Parathyroid adenoma (tissue), 2 donors: ENCODE measurements around the gene AIF1L.
A peak's percentile ranks its signal among the peaks of the same experiment; 100 is the strongest.

Source experiments
- H2AFZ ChIP-seq: fragments of 300-600 bp; sonication (generic); one replicate; pipeline ENCODE4 v1.7.0; 2017; ENCODE audit warnings: antibody characterized with exemption, mild to moderate bottlenecking
- H3K27ac ChIP-seq: fragments of 300-600 bp; sonication (generic); one replicate; pipeline ENCODE4 v1.7.0; 2017
- H3K27me3 ChIP-seq: fragments of 300-600 bp; sonication (generic); one replicate; pipeline ENCODE4 v1.7.0; 2017; ENCODE audit warnings: low read length; ENCODE audit not compliant: control insufficient read depth, insufficient read depth
- H3K36me3 ChIP-seq: fragments of 300-600 bp; sonication (generic); one replicate; pipeline ENCODE4 v1.7.0; 2017; ENCODE audit warnings: low read length; ENCODE audit not compliant: control insufficient read depth, insufficient read depth
- H3K4me1 ChIP-seq: fragments of 300-600 bp; sonication (generic); one replicate; pipeline ENCODE4 v1.7.0; 2017; ENCODE audit warnings: control low read depth
- H3K4me2 ChIP-seq: fragments of 300-600 bp; sonication (generic); one replicate; pipeline ENCODE4 v1.7.0; 2017; ENCODE audit warnings: low read length
- H3K4me3 ChIP-seq: fragments of 300-600 bp; sonication (generic); one replicate; pipeline ENCODE4 v1.7.0; 2017; ENCODE audit warnings: low read depth, low read length
- H3K79me2 ChIP-seq: fragments of 300-600 bp; sonication (generic); one replicate; pipeline ENCODE4 v1.7.0; 2017; ENCODE audit warnings: control low read depth
- H3K9ac ChIP-seq: fragments of 300-600 bp; sonication (generic); one replicate; pipeline ENCODE4 v1.7.0; 2017; ENCODE audit warnings: mild to moderate bottlenecking
- H3K9me3 ChIP-seq: fragments of 300-600 bp; sonication (generic); one replicate; pipeline ENCODE4 v1.7.0; 2017; ENCODE audit warnings: low read length; ENCODE audit not compliant: control insufficient read depth
- TF ChIP-seq, protein P1 (sequence below): fragments of 300-600 bp; sonication (generic); IDR thresholded peaks from one replicate; pipeline ENCODE4 v1.7.0; 2017; ENCODE audit warnings: antibody characterized with exemption, mild to moderate bottlenecking
- donor health status: primary hyperparathyroidism.

AIF1L gene

DNA sequence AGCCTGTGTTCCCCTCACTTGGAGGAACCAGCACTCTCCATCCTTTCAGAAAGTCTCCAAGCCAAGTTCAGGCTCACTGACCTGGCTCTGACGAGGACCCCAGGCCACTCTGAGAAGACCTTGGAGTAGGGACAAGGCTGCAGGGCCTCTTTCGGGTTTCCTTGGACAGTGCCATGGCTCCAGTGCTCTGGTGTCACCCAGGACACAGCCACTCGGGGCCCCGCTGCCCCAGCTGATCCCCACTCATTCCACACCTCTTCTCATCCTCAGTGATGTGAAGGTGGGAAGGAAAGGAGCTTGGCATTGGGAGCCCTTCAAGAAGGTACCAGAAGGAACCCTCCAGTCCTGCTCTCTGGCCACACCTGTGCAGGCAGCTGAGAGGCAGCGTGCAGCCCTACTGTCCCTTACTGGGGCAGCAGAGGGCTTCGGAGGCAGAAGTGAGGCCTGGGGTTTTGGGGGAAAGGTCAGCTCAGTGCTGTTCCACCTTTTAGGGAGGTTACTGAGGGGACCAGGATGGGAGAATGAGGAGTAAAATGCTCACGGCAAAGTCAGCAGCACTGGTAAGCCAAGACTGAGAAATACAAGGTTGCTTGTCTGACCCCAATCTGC lies 24.4 kb downstream of the AIF1L start:
- peaks cover under 1% of the 10 kb centered on the region for H3K79me2 ChIP-seq
- no peak overlapping the region for H3K9ac ChIP-seq
- no peak overlapping the region for H3K4me2 ChIP-seq
- TF ChIP-seq, protein P1, sequence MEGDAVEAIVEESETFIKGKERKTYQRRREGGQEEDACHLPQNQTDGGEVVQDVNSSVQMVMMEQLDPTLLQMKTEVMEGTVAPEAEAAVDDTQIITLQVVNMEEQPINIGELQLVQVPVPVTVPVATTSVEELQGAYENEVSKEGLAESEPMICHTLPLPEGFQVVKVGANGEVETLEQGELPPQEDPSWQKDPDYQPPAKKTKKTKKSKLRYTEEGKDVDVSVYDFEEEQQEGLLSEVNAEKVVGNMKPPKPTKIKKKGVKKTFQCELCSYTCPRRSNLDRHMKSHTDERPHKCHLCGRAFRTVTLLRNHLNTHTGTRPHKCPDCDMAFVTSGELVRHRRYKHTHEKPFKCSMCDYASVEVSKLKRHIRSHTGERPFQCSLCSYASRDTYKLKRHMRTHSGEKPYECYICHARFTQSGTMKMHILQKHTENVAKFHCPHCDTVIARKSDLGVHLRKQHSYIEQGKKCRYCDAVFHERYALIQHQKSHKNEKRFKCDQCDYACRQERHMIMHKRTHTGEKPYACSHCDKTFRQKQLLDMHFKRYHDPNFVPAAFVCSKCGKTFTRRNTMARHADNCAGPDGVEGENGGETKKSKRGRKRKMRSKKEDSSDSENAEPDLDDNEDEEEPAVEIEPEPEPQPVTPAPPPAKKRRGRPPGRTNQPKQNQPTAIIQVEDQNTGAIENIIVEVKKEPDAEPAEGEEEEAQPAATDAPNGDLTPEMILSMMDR = no peak
- H3K36me3 ChIP-seq = no peaks in the 10 kb centered on the region
- H3K4me3 ChIP-seq = no peak overlapping the region
- H3K9me3 ChIP-seq = no peaks in the 10 kb centered on the region
- no peaks in the 10 kb centered on the region for H3K27me3 ChIP-seq
- H2AFZ ChIP-seq = no peak overlapping the region
- no peak overlapping the region for H3K27ac ChIP-seq
- no peaks in the 10 kb centered on the region for H3K4me1 ChIP-seq

DNA sequence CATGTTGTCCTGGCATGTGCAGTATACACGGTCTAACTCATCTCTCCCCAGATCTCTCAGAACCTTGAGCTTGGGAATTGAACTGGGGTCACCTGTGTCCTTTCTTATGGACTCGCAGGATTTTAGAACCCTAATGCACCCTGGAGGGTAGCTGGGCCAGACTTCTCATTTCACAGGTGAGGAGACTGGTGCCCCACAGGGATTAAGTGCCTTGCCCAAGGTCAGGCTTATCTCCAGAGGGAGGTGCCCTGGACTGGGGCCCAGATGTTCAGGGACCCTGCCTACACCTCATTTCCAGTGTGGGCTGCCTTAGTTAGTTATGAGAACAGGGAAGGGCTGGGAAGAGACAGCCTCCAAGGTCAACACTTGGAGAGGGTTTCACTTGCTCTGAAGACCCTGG lies 25.0 kb downstream of the AIF1L start:
- Histone ChIP-seq H3K4me1 (no peaks in the 10 kb centered on the region), H3K4me2 (no peak overlapping the region)

DNA sequence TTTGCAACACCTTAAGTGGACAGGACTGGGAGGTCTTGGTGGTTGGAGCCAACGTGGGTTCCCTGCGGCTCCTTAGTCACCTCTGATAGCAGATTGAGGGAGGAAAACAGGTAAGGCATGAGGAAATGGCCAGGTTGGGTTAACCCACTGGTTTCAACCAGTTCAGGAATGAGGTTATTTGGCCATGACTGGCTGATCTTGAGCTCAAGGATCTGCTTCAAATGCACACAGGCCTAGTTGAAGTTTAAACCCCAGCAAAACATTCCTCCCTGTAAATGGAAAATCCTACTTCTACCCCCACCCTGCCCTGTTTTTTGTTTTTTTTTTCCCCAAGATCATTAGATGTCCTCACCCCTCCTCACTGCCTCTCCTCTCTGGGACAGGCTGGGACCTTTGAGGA lies 25.8 kb downstream of the AIF1L start:
- Histone ChIP-seq H3K9me3 (no peaks in the 10 kb centered on the region), H3K27me3 (no peaks in the 10 kb centered on the region), H3K36me3 (no peaks in the 10 kb centered on the region), H3K79me2 (peaks cover 6% of the 10 kb centered on the region), H3K27ac (no peak overlapping the region), H3K9ac (no peak overlapping the region), H3K4me2 (no peak overlapping the region), H3K4me1 (no peaks in the 10 kb centered on the region), H3K4me3 (no peak overlapping the region), H2AFZ (no peak overlapping the region)
- TF ChIP-seq, protein P1 = no peak

More for the DNA sequence above, 25.0 kb downstream of the AIF1L start:
- Histone ChIP-seq H3K79me2 (peaks cover 6% of the 10 kb centered on the region), H3K9ac (no peak overlapping the region), H3K9me3 (no peaks in the 10 kb centered on the region), H3K36me3 (no peaks in the 10 kb centered on the region), H3K4me3 (no peak overlapping the region), H3K27ac (no peak overlapping the region), H2AFZ (no peak overlapping the region), H3K27me3 (no peaks in the 10 kb centered on the region)
- TF ChIP-seq, protein P1 = no peak

DNA sequence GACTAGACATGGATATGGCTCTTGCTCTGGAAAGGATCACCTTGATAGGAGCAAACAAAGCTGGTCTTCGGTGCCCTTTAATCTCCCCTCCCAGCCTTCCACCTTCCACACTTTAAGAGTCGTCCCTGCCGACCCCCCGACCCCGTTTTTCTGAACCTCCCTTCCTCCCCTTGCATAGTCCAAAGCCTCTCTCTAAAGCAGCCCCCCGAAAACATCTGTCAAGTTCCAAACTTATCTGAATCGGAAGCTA lies 28.6 kb downstream of the AIF1L start:
- TF ChIP-seq, protein P1 = no peak
- peak overlapping the region; percentile 82 for H2AFZ ChIP-seq
- H3K79me2 ChIP-seq = peaks cover 6% of the 10 kb centered on the region
- H3K36me3 ChIP-seq = no peaks in the 10 kb centered on the region
- peak overlapping the region; percentile 81 for H3K4me3 ChIP-seq
- no peaks in the 10 kb centered on the region for H3K9me3 ChIP-seq
- no peak overlapping the region for H3K9ac ChIP-seq
- no peaks in the 10 kb centered on the region for H3K4me1 ChIP-seq
- peak overlapping the region; percentile 38 for H3K27ac ChIP-seq
- peak overlapping the region; percentile 97 for H3K4me2 ChIP-seq
- no peaks in the 10 kb centered on the region for H3K27me3 ChIP-seq

DNA sequence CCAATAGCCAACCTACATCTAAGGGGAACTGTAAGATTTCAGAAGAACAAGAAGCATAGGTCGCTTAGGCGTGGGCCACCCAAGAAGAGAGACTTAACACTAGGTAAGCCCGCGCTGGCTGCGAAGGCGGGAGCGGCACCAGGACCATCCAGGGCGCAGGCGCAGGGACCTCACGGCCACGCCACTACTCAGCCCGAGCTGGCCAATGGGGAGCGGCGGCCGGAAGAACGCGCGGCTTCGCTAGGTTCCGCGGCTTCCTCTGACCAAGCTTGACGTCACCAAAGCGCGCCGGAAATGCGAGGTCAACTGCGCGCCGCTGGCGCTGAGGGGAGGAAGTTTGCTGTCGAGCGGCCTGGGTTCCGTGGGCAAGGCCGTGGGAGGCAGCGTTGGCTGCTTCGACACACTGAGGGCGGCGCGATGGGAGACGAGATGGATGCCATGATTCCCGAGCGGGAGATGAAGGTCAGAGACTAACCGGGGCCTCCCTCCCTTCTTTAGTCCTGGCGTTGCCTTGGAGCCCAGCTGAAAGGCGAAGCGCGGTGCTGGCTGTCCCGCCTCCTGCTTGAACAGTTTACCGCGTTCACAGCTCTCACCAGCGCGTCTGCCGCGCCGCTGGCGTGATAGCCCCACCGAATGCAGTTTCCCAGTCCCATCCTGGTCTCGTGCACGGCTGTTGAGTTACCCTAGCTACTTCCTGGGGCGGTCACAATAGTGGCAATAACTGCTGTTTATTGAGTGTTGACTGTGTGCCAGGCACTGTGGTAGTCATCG lies 29.1 kb downstream of the AIF1L start, which contains the start of gene NUP214:
Gene NUP214, plus strand, starts transcription at position 299 of the 771 bp plus-strand sequence. Its CDS starts 119 bp downstream, at position 418.
- Histone ChIP-seq H2AFZ (peak within 1 kb of the TSS; percentile 82), H3K4me1 (no peaks in the 10 kb centered on the region), H3K27me3 (no peaks in the 10 kb centered on the region), H3K9me3 (no peaks in the 10 kb centered on the region), H3K27ac (peak within 1 kb of the TSS; percentile 38), H3K79me2 (peaks cover 6% of the 10 kb centered on the region), H3K4me2 (peak within 1 kb of the TSS; percentile 97), H3K36me3 (no peaks in the 10 kb centered on the region), H3K9ac (no peak within 1 kb of the TSS), H3K4me3 (peak within 1 kb of the TSS; percentile 81)
- TF ChIP-seq, protein P1 = no peak
